ENCODE results near the gene LPIN1. TPM values are rescaled to one million over a fixed set of nuclear protein-coding genes. Genes with fewer than 3 reads are reported as not detected.

Gene LPIN1
- total and polyA plus RNA-seq, 2 donors (not counting 1 experiment from before 2014, with no cell fraction given) = 36.3 to 99.1 TPM

DNA sequence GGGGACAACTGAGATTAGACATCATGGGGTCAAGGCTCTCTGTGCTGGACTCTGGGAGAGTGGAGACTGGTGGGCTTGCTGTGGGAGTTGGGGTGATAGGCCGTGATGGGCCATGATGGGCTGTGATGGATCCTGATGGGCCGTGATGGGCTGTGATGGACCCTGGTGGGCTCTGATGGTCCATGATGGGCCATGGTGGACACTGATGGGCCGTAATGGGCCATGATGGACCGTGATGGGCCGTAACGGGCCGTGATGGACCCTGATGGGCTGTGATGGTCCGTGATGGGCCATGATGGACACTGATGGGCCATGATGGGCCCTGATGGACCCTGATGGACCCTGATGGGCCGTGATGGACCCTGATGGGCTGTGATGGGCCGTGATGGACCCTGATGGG is 18.5 kb downstream of the LPIN1 start:
- H3K27ac ChIP-seq (ENCODE audit: low read length in 2 of 2) = no peak overlapping the region
- H3K4me3 ChIP-seq (ENCODE audit: control extremely low read depth in 1 of 5, extremely low read depth in 1 of 5, insufficient read depth in 1 of 5, low read depth in 2 of 5, low read length in 4 of 5) = no peak overlapping the region
- H2AFZ ChIP-seq (ENCODE audit: insufficient read depth, low read depth, low read length, poor library complexity, severe bottlenecking) = no peak overlapping the region
- H3K27ac Mint-ChIP-seq = no peak overlapping the region
- no peak for TF ChIP-seq EZH2 (IDR thresholded peaks at IDR 0.05; ENCODE audit: borderline replicate concordance, insufficient read depth, low read depth, low read length, poor library complexity, severe bottlenecking)
- TF ChIP-seq, protein P1, sequence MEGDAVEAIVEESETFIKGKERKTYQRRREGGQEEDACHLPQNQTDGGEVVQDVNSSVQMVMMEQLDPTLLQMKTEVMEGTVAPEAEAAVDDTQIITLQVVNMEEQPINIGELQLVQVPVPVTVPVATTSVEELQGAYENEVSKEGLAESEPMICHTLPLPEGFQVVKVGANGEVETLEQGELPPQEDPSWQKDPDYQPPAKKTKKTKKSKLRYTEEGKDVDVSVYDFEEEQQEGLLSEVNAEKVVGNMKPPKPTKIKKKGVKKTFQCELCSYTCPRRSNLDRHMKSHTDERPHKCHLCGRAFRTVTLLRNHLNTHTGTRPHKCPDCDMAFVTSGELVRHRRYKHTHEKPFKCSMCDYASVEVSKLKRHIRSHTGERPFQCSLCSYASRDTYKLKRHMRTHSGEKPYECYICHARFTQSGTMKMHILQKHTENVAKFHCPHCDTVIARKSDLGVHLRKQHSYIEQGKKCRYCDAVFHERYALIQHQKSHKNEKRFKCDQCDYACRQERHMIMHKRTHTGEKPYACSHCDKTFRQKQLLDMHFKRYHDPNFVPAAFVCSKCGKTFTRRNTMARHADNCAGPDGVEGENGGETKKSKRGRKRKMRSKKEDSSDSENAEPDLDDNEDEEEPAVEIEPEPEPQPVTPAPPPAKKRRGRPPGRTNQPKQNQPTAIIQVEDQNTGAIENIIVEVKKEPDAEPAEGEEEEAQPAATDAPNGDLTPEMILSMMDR (IDR thresholded peaks at IDR 0.05) = no peak
- H3K9me3 Mint-ChIP-seq (ENCODE audit: insufficient read depth) = no peaks in the 10 kb centered on the region
- H3K4me1 Mint-ChIP-seq = peaks cover 13% of the 10 kb centered on the region
- peaks cover 24% of the 10 kb centered on the region for H4K20me1 ChIP-seq (ENCODE audit: control insufficient read depth, insufficient read depth, low read length, poor library complexity, severe bottlenecking)
- no peak overlapping the region for H3K9ac ChIP-seq (ENCODE audit: low read length)
- intact Hi-C loops (cut with micrococcal nuclease) = no loop called here
- CTCF ChIA-PET = interaction anchor here (1.0 to 2.7 kb wide), 5 partner anchors 7 to 287 kb away, joined by 3 to 13 read pairs (median 5); no protein-coding TSS in a partner anchor
- H3K4me3 Mint-ChIP-seq = no peak overlapping the region
- DNase-seq = no peak
- H3K36me3 ChIP-seq (replicated peaks in 1 of 2; ENCODE audit: control extremely low read depth in 1 of 2, control insufficient read depth in 1 of 2, extremely low read depth in 1 of 2, insufficient read depth in 2 of 2, low read length in 1 of 2) = peaks cover 2 to 48% of the 10 kb centered on the region in 2 experiments
- no peaks in the 10 kb centered on the region for H3K27me3 Mint-ChIP-seq
- no peaks in the 10 kb centered on the region for H3K27me3 ChIP-seq (replicated peaks in 1 of 4; ENCODE audit: control extremely low read depth in 1 of 4, control insufficient read depth in 3 of 4, insufficient read depth in 4 of 4, low read length in 3 of 4)
- no peaks in the 10 kb centered on the region for H3K4me1 ChIP-seq (ENCODE audit: control insufficient read depth in 2 of 2, insufficient read depth in 2 of 2, low read length in 2 of 2)
- POLR2A ChIA-PET = interaction anchor here (0.7 kb wide), 1 partner anchor 18 kb away, joined by 3 read pairs; no protein-coding TSS in a partner anchor
- WGBS (ENCODE audit: insufficient coverage) = 97% methylated on average over 10 of the region's 10 CpGs
- H3K9me3 ChIP-seq (ENCODE audit: control extremely low read depth in 1 of 3, control insufficient read depth in 2 of 3, insufficient read depth in 1 of 3, low read length in 2 of 3) = no peaks in the 10 kb centered on the region
- H3K79me2 ChIP-seq (ENCODE audit: control insufficient read depth, insufficient read depth, low read length) = peaks cover 55% of the 10 kb centered on the region
- H3K4me2 ChIP-seq (replicated peaks; ENCODE audit: low read depth, low read length, poor library complexity, severe bottlenecking) = no peak overlapping the region
- ATAC-seq (ENCODE audit: low read depth) = no peak

- Histone ChIP-seq H3K4me3 (ENCODE audit: control extremely low read depth in 1 of 5, extremely low read depth in 1 of 5, insufficient read depth in 1 of 5, low read depth in 2 of 5, low read length in 4 of 5) (no peak overlapping the region), H3K27me3 (replicated peaks in 1 of 4; ENCODE audit: control extremely low read depth in 1 of 4, control insufficient read depth in 3 of 4, insufficient read depth in 4 of 4, low read length in 3 of 4) (no peaks in the 10 kb centered on the region), H3K27ac (ENCODE audit: low read length in 2 of 2) (no peak overlapping the region), H4K20me1 (ENCODE audit: control insufficient read depth, insufficient read depth, low read length, poor library complexity, severe bottlenecking) (peaks cover 23% of the 10 kb centered on the region), H3K4me2 (replicated peaks; ENCODE audit: low read depth, low read length, poor library complexity, severe bottlenecking) (no peak overlapping the region), H3K36me3 (replicated peaks in 1 of 2; ENCODE audit: control extremely low read depth in 1 of 2, control insufficient read depth in 1 of 2, extremely low read depth in 1 of 2, insufficient read depth in 2 of 2, low read length in 1 of 2) (peaks cover 2 to 52% of the 10 kb centered on the region in 2 experiments), H3K4me1 (ENCODE audit: control insufficient read depth in 2 of 2, insufficient read depth in 2 of 2, low read length in 2 of 2) (no peaks in the 10 kb centered on the region), H3K9me3 (ENCODE audit: control extremely low read depth in 1 of 3, control insufficient read depth in 2 of 3, insufficient read depth in 1 of 3, low read length in 2 of 3) (no peaks in the 10 kb centered on the region), H3K79me2 (ENCODE audit: control insufficient read depth, insufficient read depth, low read length) (peaks cover 53% of the 10 kb centered on the region), H3K9ac (ENCODE audit: low read length) (no peak overlapping the region), H2AFZ (ENCODE audit: insufficient read depth, low read depth, low read length, poor library complexity, severe bottlenecking) (no peak overlapping the region)
- no peak overlapping the region for H3K27ac Mint-ChIP-seq
- intact Hi-C loops (cut with micrococcal nuclease) = no loop called here
- ATAC-seq (ENCODE audit: low read depth) = no peak
- TF ChIP-seq, protein P1 (IDR thresholded peaks at IDR 0.05) = no peak
- no peak for TF ChIP-seq EZH2 (IDR thresholded peaks at IDR 0.05; ENCODE audit: borderline replicate concordance, insufficient read depth, low read depth, low read length, poor library complexity, severe bottlenecking)
- CTCF ChIA-PET = interaction anchor here (1.0 to 2.7 kb wide), 6 partner anchors 8 to 288 kb away, joined by 3 to 13 read pairs (median 5); no protein-coding TSS in a partner anchor
- H3K4me1 Mint-ChIP-seq = peaks cover 13% of the 10 kb centered on the region
- WGBS (ENCODE audit: insufficient coverage) = 91% methylated on average over 12 of the region's 13 CpGs
- no peaks in the 10 kb centered on the region for H3K9me3 Mint-ChIP-seq (ENCODE audit: insufficient read depth)
- H3K27me3 Mint-ChIP-seq = no peaks in the 10 kb centered on the region
- no peak for DNase-seq
- no peak overlapping the region for H3K4me3 Mint-ChIP-seq
- POLR2A ChIA-PET = interaction anchor here (0.7 kb wide), 1 partner anchor 18 kb away, joined by 3 read pairs; no protein-coding TSS in a partner anchor
Observed at GRCh38 chr2:11765501-11765900, 19.1 kb downstream of the LPIN1 start.

All from B cell (primary cell).